Neural progenitor cell (in vitro differentiated cells): ENCODE measurements around the gene SERGEF. TPM values are rescaled to one million over a fixed set of nuclear protein-coding genes. Genes with fewer than 3 reads are reported as not detected.

ENCODE experiments used
- DNase-seq: peaks from one replicate; pipeline ENCODE4 v3.0.0-alpha.2; 2016; ENCODE audit warnings: low spot score
- H2AFZ ChIP-seq: fragments of 200-600 bp; sonication (generic); replicated peaks from 2 replicates; pipeline ENCODE4 v1.6.1; 2016; ENCODE audit warnings: antibody characterized with exemption
- H3F3A ChIP-seq: fragments of 200-600 bp; sonication (generic); 2 replicates; pipeline ENCODE4 v1.6.1; 2016; ENCODE audit warnings: antibody characterized with exemption, low read depth
- H3K27ac ChIP-seq: fragments of 200-600 bp; sonication (generic); 2 replicates; pipeline ENCODE4 v1.5.1; 2016; ENCODE audit warnings: mild to moderate bottlenecking
- H3K27me3 ChIP-seq: fragments of 200-600 bp; sonication (generic); 2 replicates; pipeline ENCODE4 v1.6.1; 2016; ENCODE audit warnings: mild to moderate bottlenecking, moderate library complexity
- H3K36me3 ChIP-seq: fragments of 200-600 bp; sonication (generic); 2 replicates; pipeline ENCODE4 v1.5.1; 2016
- H3K4me1 ChIP-seq: fragments of 200-600 bp; sonication (generic); 2 replicates; pipeline ENCODE4 v1.6.1; 2016; ENCODE audit warnings: mixed run types
- H3K4me2 ChIP-seq: fragments of 200-600 bp; sonication (generic); 2 replicates; pipeline ENCODE4 v1.6.1; 2016
- H3K4me3 ChIP-seq: fragments of 200-600 bp; sonication (generic); 2 replicates; pipeline ENCODE4 v1.5.1; 2016
- H3K79me2 ChIP-seq: fragments of 200-600 bp; sonication (generic); 2 replicates; pipeline ENCODE4 v1.6.1; 2016; ENCODE audit warnings: low read depth
- H3K9ac ChIP-seq: fragments of 200-600 bp; sonication (generic); 2 replicates; pipeline ENCODE4 v1.6.1; 2016
- H3K9me3 ChIP-seq: fragments of 200-600 bp; sonication (generic); 2 replicates; pipeline ENCODE4 v1.5.1; 2016; ENCODE audit warnings: low read depth
- H4K20me1 ChIP-seq: fragments of 200-600 bp; sonication (generic); 2 replicates; pipeline ENCODE4 v1.6.1; 2016; ENCODE audit warnings: low read depth
- H3K27ac Mint-ChIP-seq: 3 replicates; pipeline ENCODE4 v1.8.0; 2021; ENCODE audit warnings: mixed read lengths
- H3K27me3 Mint-ChIP-seq: 2 replicates; pipeline ENCODE4 v1.8.0; 2022; ENCODE audit warnings: low read depth, mild to moderate bottlenecking, inconsistent platforms, moderate library complexity, mixed read lengths; ENCODE audit not compliant: insufficient read depth
- H3K36me3 Mint-ChIP-seq: 3 replicates; pipeline ENCODE4 v1.8.0; 2021; ENCODE audit warnings: mixed read lengths
- H3K4me1 Mint-ChIP-seq: 3 replicates; pipeline ENCODE4 v1.8.0; 2021; ENCODE audit warnings: mixed read lengths
- H3K4me3 Mint-ChIP-seq: 3 replicates; pipeline ENCODE4 v1.8.0; 2021; ENCODE audit warnings: mild to moderate bottlenecking, moderate library complexity, mixed read lengths
- H3K9me3 Mint-ChIP-seq: 3 replicates; pipeline ENCODE4 v1.8.0; 2020; ENCODE audit warnings: mixed read lengths
- CTCF ChIP-seq: fragments of 200-600 bp; sonication (generic); IDR thresholded peaks from 2 replicates; pipeline ENCODE4 v1.5.1; 2017; ENCODE audit warnings: antibody characterized with exemption, mild to moderate bottlenecking
- EZH2 ChIP-seq: fragments of 200-600 bp; sonication (generic); IDR thresholded peaks from 2 replicates; pipeline ENCODE4 v1.6.1; 2017; ENCODE audit warnings: antibody characterized with exemption, mild to moderate bottlenecking, moderate library complexity
- EZH2phosphoT487 ChIP-seq: fragments of 200-600 bp; sonication (generic); IDR thresholded peaks from 2 replicates; pipeline ENCODE4 v1.6.1; 2017; ENCODE audit warnings: antibody characterized with exemption
- total RNA-seq: library from RNA; depleted of rRNA; stranded (reverse); fragments of >200 nt; gene quantifications from 2 replicates; pipeline ENCODE4 v1.2.3, GENCODE V29; 2015; ENCODE audit warnings: low replicate concordance

Gene SERGEF
- total RNA-seq, 1 donor from 2014 or later = 35.1 TPM

GRCh38 chr11:17978553-17979287, 34.1 kb downstream of the SERGEF start:
- Mint-ChIP-seq H3K9me3 (no peaks in the 10 kb centered on the region), H3K4me1 (no peaks in the 10 kb centered on the region), H3K4me3 (no peak overlapping the region), H3K27me3 (peaks cover 2% of the 10 kb centered on the region), H3K36me3 (peaks cover 7% of the 10 kb centered on the region), H3K27ac (no peak overlapping the region)
- no peaks in the 10 kb centered on the region for H3F3A ChIP-seq
- H3K4me3 ChIP-seq = no peak overlapping the region
- H2AFZ ChIP-seq = no peak overlapping the region
- H3K9me3 ChIP-seq = no peaks in the 10 kb centered on the region
- H3K79me2 ChIP-seq = no peaks in the 10 kb centered on the region
- no peaks in the 10 kb centered on the region for H3K36me3 ChIP-seq
- H4K20me1 ChIP-seq = peaks cover 4% of the 10 kb centered on the region
- no peak overlapping the region for H3K27ac ChIP-seq
- H3K4me2 ChIP-seq = no peak overlapping the region
- DNase-seq = peak; percentile 79
- H3K9ac ChIP-seq = no peak overlapping the region
- no peaks in the 10 kb centered on the region for H3K27me3 ChIP-seq
- peak; percentile 84 for TF ChIP-seq CTCF
- TF ChIP-seq EZH2phosphoT487 = no peak
- TF ChIP-seq EZH2 = no peak
- H3K4me1 ChIP-seq = no peaks in the 10 kb centered on the region

- H3K4me3 ChIP-seq = no peak overlapping the region
- H3K4me2 ChIP-seq = no peak overlapping the region
- H3K79me2 ChIP-seq = no peaks in the 10 kb centered on the region
- H3K36me3 ChIP-seq = no peaks in the 10 kb centered on the region
- peaks cover 9% of the 10 kb centered on the region for H4K20me1 ChIP-seq
- no peak for DNase-seq
- no peak for TF ChIP-seq CTCF
- TF ChIP-seq EZH2 = no peak
- no peak for TF ChIP-seq EZH2phosphoT487
- H3F3A ChIP-seq = no peaks in the 10 kb centered on the region
- H2AFZ ChIP-seq = no peak overlapping the region
- no peaks in the 10 kb centered on the region for H3K4me1 Mint-ChIP-seq
- no peaks in the 10 kb centered on the region for H3K9me3 Mint-ChIP-seq
- H3K27ac ChIP-seq = no peak overlapping the region
- no peak overlapping the region for H3K4me3 Mint-ChIP-seq
- no peaks in the 10 kb centered on the region for H3K4me1 ChIP-seq
- peaks cover 2% of the 10 kb centered on the region for H3K27me3 Mint-ChIP-seq
- H3K9me3 ChIP-seq = no peaks in the 10 kb centered on the region
- H3K27ac Mint-ChIP-seq = no peak overlapping the region
- H3K27me3 ChIP-seq = no peaks in the 10 kb centered on the region
- H3K36me3 Mint-ChIP-seq = peaks cover 9% of the 10 kb centered on the region
- H3K9ac ChIP-seq = no peak overlapping the region
These were observed 36.2 kb downstream of the SERGEF start for GRCh38 chr11:17976651-17977050.

- H3K27ac ChIP-seq = no peak overlapping the region
- no peaks in the 10 kb centered on the region for H3K9me3 ChIP-seq
- no peaks in the 10 kb centered on the region for H3K79me2 ChIP-seq
- Mint-ChIP-seq H3K36me3 (peaks cover 17% of the 10 kb centered on the region), H3K4me1 (no peaks in the 10 kb centered on the region), H3K27me3 (no peaks in the 10 kb centered on the region), H3K27ac (no peak overlapping the region), H3K4me3 (no peak overlapping the region), H3K9me3 (peaks cover 1% of the 10 kb centered on the region)
- H3K4me3 ChIP-seq = no peak overlapping the region
- H3K9ac ChIP-seq = no peak overlapping the region
- no peak for DNase-seq
- H3K4me1 ChIP-seq = no peaks in the 10 kb centered on the region
- no peak overlapping the region for H2AFZ ChIP-seq
- no peak overlapping the region for H3K4me2 ChIP-seq
- H3K36me3 ChIP-seq = no peaks in the 10 kb centered on the region
- H3F3A ChIP-seq = no peaks in the 10 kb centered on the region
- H4K20me1 ChIP-seq = peaks cover 9% of the 10 kb centered on the region
- no peak for TF ChIP-seq EZH2phosphoT487
- TF ChIP-seq CTCF = no peak
- no peak for TF ChIP-seq EZH2
- H3K27me3 ChIP-seq = no peaks in the 10 kb centered on the region
These were observed 38.6 kb downstream of the SERGEF start for GRCh38 chr11:17974246-17974645.
